GM12801 (cell line): ENCODE results near the gene KRT13.

Source experiments
- CTCF ChIP-seq: IDR thresholded peaks from one replicate; pipeline ENCODE4 v1.5.1; 2011; ENCODE audit warnings: control low read depth; ENCODE audit not compliant: insufficient read length; ENCODE audit errors: extremely low read depth

KRT13 gene

GRCh38 chr17:41521574-41522261 is 16.3 kb upstream of the KRT13 start:
- no peak for TF ChIP-seq CTCF

- no peak for TF ChIP-seq CTCF
Observed at GRCh38 chr17:41520821-41521521, 15.6 kb upstream of the KRT13 start.

GRCh38 chr17:41519501-41520224 is 14.3 kb upstream of the KRT13 start:
- TF ChIP-seq CTCF: no peak

- TF ChIP-seq CTCF: no peak
Observed at GRCh38 chr17:41518789-41519449, 13.5 kb upstream of the KRT13 start, which contains the start of gene KRT15. Gene KRT15 (minus strand): TSS chr17:41518890. CDS start chr17:41518827, 63 bp downstream.

GRCh38 chr17:41518031-41518430 is 12.6 kb upstream of the KRT13 start:
- no peak for TF ChIP-seq CTCF

GRCh38 chr17:41516830-41517283 is 11.4 kb upstream of the KRT13 start:
- no peak for TF ChIP-seq CTCF
